ENCODE data around the gene NEO1.

- TF ChIP-seq CTCF (IDR thresholded peaks at IDR 0.05; ENCODE audit: insufficient read depth, low read length) (no peak), REST (IDR thresholded peaks at IDR 0.05; ENCODE audit: insufficient replicate concordance, low read depth) (no peak), POLR2AphosphoS5 (IDR thresholded peaks at IDR 0.05; ENCODE audit: low read depth) (no peak), SPI1 (IDR thresholded peaks at IDR 0.05; ENCODE audit: borderline replicate concordance, low read depth) (no peak), GABPA (IDR thresholded peaks at IDR 0.05; ENCODE audit: low read depth) (no peak)
Observed at GRCh38 chr15:73019601-73020146, 32.6 kb upstream of the NEO1 start.
